ENCODE data around the gene CTNNA2. TPM values are rescaled to one million over a fixed set of nuclear protein-coding genes. Genes with fewer than 3 reads are reported as not detected.

CTNNA2 gene
- total RNA-seq, 6 donors from 2014 or later, result not detected

DNA sequence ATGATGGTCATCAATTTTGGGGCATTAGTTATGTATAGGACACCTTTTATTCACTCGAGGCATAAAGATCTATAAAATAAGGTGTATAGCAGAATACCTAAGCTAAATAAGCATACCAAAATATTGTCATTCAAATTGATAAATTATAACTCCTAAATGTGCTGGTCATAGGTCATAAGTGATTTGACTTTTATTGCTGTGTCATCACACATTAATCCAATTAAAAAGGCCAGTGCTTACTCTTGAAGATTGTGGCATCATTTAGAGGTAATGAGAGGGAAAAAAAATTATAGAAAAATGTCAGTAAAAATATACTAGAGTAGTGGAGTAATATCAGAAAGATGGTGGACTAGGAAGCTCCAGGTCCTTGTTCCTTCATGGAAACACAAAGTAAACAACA, 1138.6 kb downstream of the CTNNA2 start:
- Histone ChIP-seq H3K4me1 (no peaks in the 10 kb centered on the region), H3K9me3 (peaks cover 0 to 8% (median 0%) of the 10 kb centered on the region in 4 donors), H3K36me3 (no peaks in the 10 kb centered on the region), H3K27me3 (no peaks in the 10 kb centered on the region), H3K27ac (no peak overlapping the region), H3K4me3 (no peak overlapping the region)
- TF ChIP-seq EP300 (IDR thresholded peaks at IDR 0.05) (no peak), POLR2AphosphoS5 (IDR thresholded peaks at IDR 0.05) (no peak), POLR2A (IDR thresholded peaks at IDR 0.05) (no peak)
- TF ChIP-seq, protein P1, sequence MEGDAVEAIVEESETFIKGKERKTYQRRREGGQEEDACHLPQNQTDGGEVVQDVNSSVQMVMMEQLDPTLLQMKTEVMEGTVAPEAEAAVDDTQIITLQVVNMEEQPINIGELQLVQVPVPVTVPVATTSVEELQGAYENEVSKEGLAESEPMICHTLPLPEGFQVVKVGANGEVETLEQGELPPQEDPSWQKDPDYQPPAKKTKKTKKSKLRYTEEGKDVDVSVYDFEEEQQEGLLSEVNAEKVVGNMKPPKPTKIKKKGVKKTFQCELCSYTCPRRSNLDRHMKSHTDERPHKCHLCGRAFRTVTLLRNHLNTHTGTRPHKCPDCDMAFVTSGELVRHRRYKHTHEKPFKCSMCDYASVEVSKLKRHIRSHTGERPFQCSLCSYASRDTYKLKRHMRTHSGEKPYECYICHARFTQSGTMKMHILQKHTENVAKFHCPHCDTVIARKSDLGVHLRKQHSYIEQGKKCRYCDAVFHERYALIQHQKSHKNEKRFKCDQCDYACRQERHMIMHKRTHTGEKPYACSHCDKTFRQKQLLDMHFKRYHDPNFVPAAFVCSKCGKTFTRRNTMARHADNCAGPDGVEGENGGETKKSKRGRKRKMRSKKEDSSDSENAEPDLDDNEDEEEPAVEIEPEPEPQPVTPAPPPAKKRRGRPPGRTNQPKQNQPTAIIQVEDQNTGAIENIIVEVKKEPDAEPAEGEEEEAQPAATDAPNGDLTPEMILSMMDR (IDR thresholded peaks at IDR 0.05), result no peak
- DNase-seq, result no peak
- WGBS, 2 donors, result 66 to 75% methylated on average over 1 of the region's 1 CpG
- no peak for ATAC-seq (ENCODE audit: low FRiP score in 2 of 2)

DNA sequence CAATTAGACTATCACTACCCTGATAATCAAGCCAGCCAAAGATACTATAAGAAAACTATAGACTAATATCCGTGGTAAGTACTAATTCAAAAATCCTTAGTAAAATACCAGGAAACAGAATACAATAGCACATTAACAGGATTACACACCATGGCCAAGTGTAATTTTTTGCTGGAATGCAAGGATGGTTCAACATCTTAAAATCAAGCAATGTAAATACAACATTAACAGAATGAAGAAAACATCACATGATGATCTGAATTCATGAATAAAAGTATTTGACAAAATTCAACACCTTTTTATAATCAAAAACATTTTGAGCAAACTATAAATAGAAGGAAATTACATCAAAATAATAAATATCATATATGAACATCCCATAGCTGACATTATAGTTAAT, 1142.4 kb downstream of the CTNNA2 start:
- Histone ChIP-seq H3K27me3 (no peaks in the 10 kb centered on the region), H3K4me1 (no peaks in the 10 kb centered on the region), H3K27ac (no peak overlapping the region), H3K4me3 (no peak overlapping the region), H3K36me3 (no peaks in the 10 kb centered on the region), H3K9me3 (peaks cover 0 to 8% (median 0%) of the 10 kb centered on the region in 4 donors)
- TF ChIP-seq, protein P1 (IDR thresholded peaks at IDR 0.05), result no peak
- DNase-seq (no peak), ATAC-seq (ENCODE audit: low FRiP score in 2 of 2) (no peak)
- WGBS, 2 donors, result 79 to 84% methylated on average over 1 of the region's 1 CpG

DNA sequence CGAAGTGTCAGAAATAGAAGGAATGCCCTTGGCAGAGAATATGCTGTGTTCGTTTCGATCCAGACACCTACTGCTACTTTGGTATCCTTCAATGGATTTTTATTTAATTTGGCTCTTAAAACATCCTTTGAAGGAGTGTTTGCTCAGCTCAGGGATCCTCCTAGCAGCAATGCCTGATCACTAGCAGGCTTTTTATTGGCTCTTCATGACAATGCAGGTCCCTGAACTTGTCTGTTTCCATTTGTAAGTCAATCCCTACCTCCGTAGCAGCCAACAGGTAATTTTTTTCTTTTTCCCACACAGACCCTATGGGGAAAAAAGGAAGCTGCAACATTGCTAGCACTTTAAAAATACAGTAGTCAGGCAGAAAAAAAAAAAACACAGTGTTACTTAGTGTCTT, 1157.9 kb downstream of the CTNNA2 start:
- Histone ChIP-seq H3K9me3 (no peaks in the 10 kb centered on the region), H3K27ac (no peak overlapping the region), H3K27me3 (no peaks in the 10 kb centered on the region), H3K4me1 (no peaks in the 10 kb centered on the region), H3K36me3 (no peaks in the 10 kb centered on the region), H3K4me3 (no peak overlapping the region)
- DNase-seq (no peak), ATAC-seq (ENCODE audit: low FRiP score in 2 of 2) (no peak)
- TF ChIP-seq, protein P1 (IDR thresholded peaks at IDR 0.05), result no peak
- 54 to 69% methylated on average over 4 of the region's 4 CpGs for WGBS, 2 donors

DNA sequence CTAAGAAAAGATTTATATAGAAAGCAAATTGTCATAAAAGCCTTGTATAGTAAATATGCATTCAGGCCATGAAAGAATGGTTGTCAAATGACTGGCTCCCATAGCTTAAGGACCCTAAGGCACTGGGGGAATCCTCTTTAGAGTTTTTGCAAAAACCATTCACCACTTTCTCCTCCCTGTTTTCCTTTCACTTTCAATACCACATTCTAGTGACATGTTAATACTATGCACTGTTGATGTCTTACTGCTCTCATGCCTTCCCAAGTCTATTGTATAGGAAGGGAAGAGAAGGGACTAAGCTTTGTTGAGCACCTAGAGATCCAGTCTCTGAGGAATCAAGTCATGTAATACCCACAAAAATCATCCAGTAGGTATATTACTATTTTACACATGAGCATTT, 1174.7 kb downstream of the CTNNA2 start:
- no peak for TF ChIP-seq POLR2A (IDR thresholded peaks at IDR 0.05)
- TF ChIP-seq POLR2AphosphoS5 (IDR thresholded peaks at IDR 0.05), result no peak
- TF ChIP-seq, protein P1 (IDR thresholded peaks at IDR 0.05), result no peak
- TF ChIP-seq EP300 (IDR thresholded peaks at IDR 0.05), result no peak
- H3K4me3 ChIP-seq, result no peak overlapping the region
- H3K36me3 ChIP-seq, result no peaks in the 10 kb centered on the region
- no peaks in the 10 kb centered on the region for H3K27me3 ChIP-seq
- H3K27ac ChIP-seq, result no peak overlapping the region
- H3K4me1 ChIP-seq, result no peaks in the 10 kb centered on the region
- ATAC-seq (ENCODE audit: low FRiP score in 2 of 2) (no peak), DNase-seq (no peak)
- H3K9me3 ChIP-seq, result no peaks in the 10 kb centered on the region

DNA sequence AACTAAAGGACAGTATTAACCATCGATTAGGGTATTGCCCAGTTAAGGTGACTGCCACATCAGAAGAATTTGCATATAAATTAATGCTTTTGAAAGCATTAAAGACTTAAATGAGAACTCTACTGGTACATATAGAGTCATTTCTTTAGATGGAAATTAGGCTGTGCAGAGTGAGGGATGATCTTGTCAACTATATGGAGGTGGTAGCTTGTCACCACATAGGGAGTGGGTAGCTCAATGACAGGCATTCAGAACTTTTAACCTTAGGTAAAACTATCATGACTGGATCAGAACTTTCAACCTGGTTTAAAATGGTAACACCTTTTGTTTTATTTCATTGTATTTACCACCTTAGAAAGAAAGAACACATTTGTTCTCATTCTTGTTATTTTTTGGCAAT, 1176.3 kb downstream of the CTNNA2 start:
- H3K36me3 ChIP-seq, result no peaks in the 10 kb centered on the region
- WGBS, 2 donors, result 59 to 65% methylated on average over 1 of the region's 1 CpG

More for the DNA sequence above, 1176.3 kb downstream of the CTNNA2 start:
- no peak for ATAC-seq (ENCODE audit: low FRiP score in 2 of 2)
- Histone ChIP-seq H3K27me3 (no peaks in the 10 kb centered on the region), H3K27ac (no peak overlapping the region), H3K9me3 (no peaks in the 10 kb centered on the region), H3K4me3 (no peak overlapping the region), H3K4me1 (no peaks in the 10 kb centered on the region)
- TF ChIP-seq EP300 (IDR thresholded peaks at IDR 0.05) (no peak), POLR2A (IDR thresholded peaks at IDR 0.05) (no peak), POLR2AphosphoS5 (IDR thresholded peaks at IDR 0.05) (no peak)
- TF ChIP-seq, protein P1 (IDR thresholded peaks at IDR 0.05), result no peak
- no peak for DNase-seq

Small RNAs within 50 kb of the gene (small RNA-seq; reads per million reads assigned to genes)
- gene MIR4264, result 0 reads per million in 4 donors
- gene MIR8080, result 0 reads per million in 4 donors
- gene RNU6-561P, result 0 reads per million in 4 donors
